ENCODE data around the gene PTPRCAP. TPM values are rescaled to one million over a fixed set of nuclear protein-coding genes. Genes with fewer than 3 reads are reported as not detected.

Gene PTPRCAP
- polyA plus RNA-seq, 3 donors, result 2.1 to 14.3 (median 2.8) TPM

GRCh38 chr11:67391304-67392182, 45.9 kb downstream of the PTPRCAP start, which contains the start of gene RAD9A:
TSS of gene RAD9A (plus strand) at chr11:67391986. CDS start at chr11:67392045, 59 bp downstream.
- H3K9ac ChIP-seq (ENCODE audit: insufficient read depth, low read length, poor library complexity, severe bottlenecking), result peak within 1 kb of the TSS; percentile 80
- Mint-ChIP-seq H3K36me3 (peaks cover 10 to 15% of the 10 kb centered on the region in 2 donors), H3K4me1 (peaks cover 41% of the 10 kb centered on the region), H3K4me3 (peak within 1 kb of the TSS; percentile 91 to 98), H3K9me3 (peaks cover 0 to 1% (median 0%) of the 10 kb centered on the region in 7 donors), H3K27ac (peak within 1 kb of the TSS; percentile 85 to 92 (median 88)), H3K27me3 (ENCODE audit: low read depth in 3 of 3) (peaks cover 0 to 8% (median 1%) of the 10 kb centered on the region in 3 donors)
- no peaks in the 10 kb centered on the region for H3K27me3 ChIP-seq (ENCODE audit: control insufficient read depth in 2 of 2, insufficient read depth in 2 of 2, low read length in 2 of 2)
- intact Hi-C loops (cut with micrococcal nuclease), result loop anchor here in 1 of 2 donors (5.0 to 10.0 kb wide), 2 partner anchors 36 to 547 kb away; partner anchors contain the start of genes RCE1 and RPS6KB2
- peak; percentile 92 to 95 (median 93) for DNase-seq
- H3K27ac ChIP-seq (ENCODE audit: low read depth in 1 of 2, low read length in 2 of 2), result peak within 1 kb of the TSS; percentile 75 to 89
- peak within 1 kb of the TSS; percentile 86 for H3K4me2 ChIP-seq (replicated peaks; ENCODE audit: extremely low read depth, low read length, poor library complexity, severe bottlenecking)
- peaks cover 25 to 37% of the 10 kb centered on the region in 2 donors for H3K4me1 ChIP-seq (ENCODE audit: control insufficient read depth in 1 of 2, insufficient read depth in 2 of 2, low read length in 2 of 2)
- H2AFZ ChIP-seq (ENCODE audit: insufficient read depth, low read depth, low read length, poor library complexity, severe bottlenecking), result peak within 1 kb of the TSS; percentile 96
- peaks cover 9 to 17% of the 10 kb centered on the region in 2 donors for H3K36me3 ChIP-seq (replicated peaks in 1 of 2; ENCODE audit: control insufficient read depth in 1 of 2, insufficient read depth in 2 of 2, low read length in 2 of 2)
- H3K4me3 ChIP-seq (replicated peaks in 1 of 3; ENCODE audit: low read depth in 2 of 3, low read length in 3 of 3), result peak within 1 kb of the TSS; percentile 82 to 92 (median 85)
- peaks cover 33% of the 10 kb centered on the region for H4K20me1 ChIP-seq (ENCODE audit: insufficient read depth, low read length)
- H3K79me2 ChIP-seq (ENCODE audit: insufficient read depth, low read length), result peaks cover 36% of the 10 kb centered on the region
- TF ChIP-seq CTCF (IDR thresholded peaks at IDR 0.05), result no peak
- WGBS (ENCODE audit: insufficient coverage), result 0% methylated on average over 68 of the region's 75 CpGs
- H3K9me3 ChIP-seq (replicated peaks in 1 of 2; ENCODE audit: control insufficient read depth in 1 of 2, insufficient read depth in 1 of 2, low read length in 2 of 2), result no peaks in the 10 kb centered on the region

- no peak for DNase-seq
These were observed 46.6 kb downstream of the PTPRCAP start for GRCh38 chr11:67390947-67391303.

More at GRCh38 chr11:67390947-67391303, 46.6 kb downstream of the PTPRCAP start:
- WGBS (ENCODE audit: insufficient coverage), result 1% methylated on average over 10 of the region's 15 CpGs
- Histone ChIP-seq H3K9ac (ENCODE audit: insufficient read depth, low read length, poor library complexity, severe bottlenecking) (peak overlapping the region; percentile 80), H3K4me3 (replicated peaks in 1 of 3; ENCODE audit: low read depth in 2 of 3, low read length in 3 of 3) (peak overlapping the region; percentile 71 to 92 (median 82)), H3K79me2 (ENCODE audit: insufficient read depth, low read length) (peaks cover 36% of the 10 kb centered on the region), H3K27ac (ENCODE audit: low read depth in 1 of 2, low read length in 2 of 2) (peak overlapping the region; percentile 75 to 89), H4K20me1 (ENCODE audit: insufficient read depth, low read length) (peaks cover 27% of the 10 kb centered on the region), H2AFZ (ENCODE audit: insufficient read depth, low read depth, low read length, poor library complexity, severe bottlenecking) (peak overlapping the region; percentile 96), H3K27me3 (ENCODE audit: control insufficient read depth in 2 of 2, insufficient read depth in 2 of 2, low read length in 2 of 2) (no peaks in the 10 kb centered on the region), H3K36me3 (replicated peaks in 1 of 2; ENCODE audit: control insufficient read depth in 1 of 2, insufficient read depth in 2 of 2, low read length in 2 of 2) (peaks cover 4 to 11% of the 10 kb centered on the region in 2 donors), H3K9me3 (replicated peaks in 1 of 2; ENCODE audit: control insufficient read depth in 1 of 2, insufficient read depth in 1 of 2, low read length in 2 of 2) (no peaks in the 10 kb centered on the region), H3K4me2 (replicated peaks; ENCODE audit: extremely low read depth, low read length, poor library complexity, severe bottlenecking) (peak overlapping the region; percentile 86), H3K4me1 (ENCODE audit: control insufficient read depth in 1 of 2, insufficient read depth in 2 of 2, low read length in 2 of 2) (peaks cover 25 to 37% of the 10 kb centered on the region in 2 donors)
- TF ChIP-seq CTCF (IDR thresholded peaks at IDR 0.05), result no peak
- peaks cover 7 to 11% of the 10 kb centered on the region in 2 donors for H3K36me3 Mint-ChIP-seq
- peaks cover 0 to 1% (median 0%) of the 10 kb centered on the region in 7 donors for H3K9me3 Mint-ChIP-seq
- intact Hi-C loops (cut with micrococcal nuclease), result loop anchor here in 1 of 2 donors (5.0 to 10.0 kb wide), 2 partner anchors 36 to 546 kb away; partner anchors contain the start of genes RCE1 and RPS6KB2
- peak overlapping the region; percentile 85 to 92 (median 88) for H3K27ac Mint-ChIP-seq
- peaks cover 41% of the 10 kb centered on the region for H3K4me1 Mint-ChIP-seq
- peak overlapping the region; percentile 91 to 98 for H3K4me3 Mint-ChIP-seq
- H3K27me3 Mint-ChIP-seq (ENCODE audit: low read depth in 3 of 3), result peaks cover 0 to 8% (median 1%) of the 10 kb centered on the region in 3 donors
